HepG2 (cell line): ENCODE measurements around the gene VPS26B. TPM values are rescaled to one million over a fixed set of nuclear protein-coding genes. Genes with fewer than 3 reads are reported as not detected.

Experiments
- ATAC-seq: fragments of 200-7000 bp; cut with Tn5 transposase; 3 replicates; pipeline ENCODE4 v1.9.1; 2020; ENCODE audit warnings: mild to moderate bottlenecking, moderate library complexity
- BruUV-seq: library from RNA; stranded (reverse); fragments of 400-500 nt; replicated peaks from 2 replicates; lab custom pipeline; 2021; lab: Mats Ljungman, UMichigan
- CTCF ChIA-PET: fragments of 300-600 bp; formaldehyde crosslinking; extraction: SDS; loops from one replicate; lab custom pipeline; 2021; ENCODE audit warnings: low total read pairs, inconsistent platforms, low intra/inter-chr PET ratio; lab: Yijun Ruan, JAX
- POLR2A ChIA-PET: fragments of 350-600 bp; sonication (Branson Sonifier 250); formaldehyde crosslinking; loops from one replicate; lab custom pipeline; 2020; ENCODE audit warnings: antibody characterized with exemption, inconsistent platforms; lab: Yijun Ruan, JAX
- DNase-seq: peaks from one replicate; pipeline ENCODE4 v3.0.0-alpha.2; 2015; ENCODE audit warnings: low spot score
- FAIRE-seq: peaks from 3 replicates; lab custom pipeline; 2011; peaks lifted over from hg19 to GRCh38; lab: Jason Lieb, UNC
- H2AFZ ChIP-seq: one replicate; pipeline ENCODE4 v1.6.1; 2011; ENCODE audit warnings: low read length, inconsistent platforms
- H3K27ac ChIP-seq: fragments of 300-600 bp; 3 replicates; pipeline ENCODE4 v1.8.0; 2011; ENCODE audit warnings: mixed run types, mild to moderate bottlenecking, mixed read lengths, low read length, inconsistent platforms; ENCODE audit not compliant: insufficient read depth; ENCODE audit errors: extremely low read length
- H3K27me3 ChIP-seq, 2 experiments: fragments of 200-600 bp in 1 of 2; 2 replicates in 1 of 2; 3 replicates in 1 of 2; pipeline versions ENCODE4 v1.6.0 to v1.8.0; 2011; ENCODE audit warnings: low read length in 2 of 2, mild to moderate bottlenecking in 2 of 2, moderate library complexity in 2 of 2, inconsistent platforms in 1 of 2; ENCODE audit not compliant: insufficient read depth in 2 of 2, control insufficient read depth in 1 of 2
- H3K36me3 ChIP-seq, 2 experiments: fragments of 200-600 bp in 1 of 2; replicated peaks in 1 of 2; 2 replicates in 1 of 2; 3 replicates in 1 of 2; pipeline versions ENCODE4 v1.5.1 to v1.8.0; 2011; ENCODE audit warnings: low read length in 2 of 2, inconsistent platforms in 1 of 2; ENCODE audit not compliant: insufficient read depth in 2 of 2, control insufficient read depth in 1 of 2
- H3K4me1 ChIP-seq: 2 replicates; pipeline ENCODE4 v1.5.1; 2012; ENCODE audit warnings: low read length, inconsistent platforms; ENCODE audit not compliant: insufficient read depth
- H3K4me2 ChIP-seq: 2 replicates; pipeline ENCODE4 v1.6.0; 2011; ENCODE audit warnings: low read depth, low read length, inconsistent platforms
- H3K4me3 ChIP-seq, 3 experiments: fragments of 200-600 bp in 1 of 3; sonication (generic), shearing (Covaris generic) in 1 of 3; replicated peaks in 1 of 3; 2 replicates each; pipeline ENCODE4 v1.5.1; 2011 to 2016; ENCODE audit warnings: low read length in 3 of 3, inconsistent platforms in 2 of 3, low read depth in 2 of 3, mild to moderate bottlenecking in 2 of 3, control low read depth in 1 of 3, mixed read lengths in 1 of 3; ENCODE audit not compliant: insufficient read depth in 1 of 3
- H3K79me2 ChIP-seq: one replicate; pipeline ENCODE4 v1.6.1; 2011; ENCODE audit warnings: low read length, inconsistent platforms; ENCODE audit not compliant: insufficient read depth
- H3K9ac ChIP-seq: 2 replicates; pipeline ENCODE4 v1.6.0; 2011; ENCODE audit warnings: mild to moderate bottlenecking, low read depth, low read length, inconsistent platforms; ENCODE audit not compliant: insufficient read depth
- H3K9me3 ChIP-seq: 2 replicates; pipeline ENCODE4 v1.5.1; 2012; ENCODE audit warnings: mild to moderate bottlenecking, low read length
- H4K20me1 ChIP-seq: 2 replicates; pipeline ENCODE4 v1.6.0; 2011; ENCODE audit warnings: inconsistent platforms, mild to moderate bottlenecking, low read length, moderate library complexity; ENCODE audit not compliant: insufficient read depth
- WGBS: methylation state at CpG from one replicate; pipeline ENCODE4 v1.1.6; 2017; ENCODE audit warnings: low lambda C conversion rate; 5-methylcytosine and 5-hydroxymethylcytosine counted together
- in situ Hi-C: cut with HindIII; loops from 2 replicates; pipeline ENCODE4 v1.10.0; 2017; ENCODE audit warnings: low pct_unique_long_range_greater_than_20kb; ENCODE audit not compliant: extremely low pct_ligation_motif_present
- intact Hi-C: fragments of 100-400 bp; cut with micrococcal nuclease; formaldehyde crosslinking; loops from one replicate; pipeline ENCODE4 v1.10.0; 2022; ENCODE audit not compliant: unreplicated experiment
- polyA plus RNA-seq, 8 experiments: library from polyadenylated mRNA; depleted of rRNA in 3 of 8; stranded (reverse) in 7 of 8; unstranded in 1 of 8; fragments of >200 nt; fragmentation: Illumina TruSeq in 4 of 8; extraction: Trizol in 4 of 8; gene quantifications; 2 replicates each; pipeline versions ENCODE4 v1.2.1 to v1.2.3, GENCODE V29; 2011 to 2016; ENCODE audit warnings: low read depth in 4 of 8, missing spikeins in 1 of 8, mixed read lengths in 1 of 8; ENCODE audit not compliant: insufficient read depth in 1 of 8
- total RNA-seq, 5 experiments: library from RNA; depleted of rRNA; stranded (reverse); fragments of >200 nt; fragmentation: Illumina TruSeq; extraction: Trizol; gene quantifications; 2 replicates each; pipeline ENCODE4 v1.2.3, GENCODE V29; 2016; ENCODE audit warnings: low read depth in 1 of 5
- TF ChIP-seq, protein P1 (sequence below), 2 experiments: sonication (generic) in 1 of 2; formaldehyde crosslinking in 1 of 2; IDR thresholded peaks; 2 replicates each; pipeline versions ENCODE4 v1.4.0 to v1.6.1; 2016 to 2020; ENCODE audit warnings: borderline replicate concordance in 1 of 2, low read depth in 1 of 2, mild to moderate bottlenecking in 1 of 2, missing genetic modification reagents in 1 of 2

Gene VPS26B
- total and polyA plus RNA-seq, 2 of the 13 experiments (the other 11 are each of a cell fraction or from before 2014, with no cell fraction given), result 20.2 to 23.2 TPM

DNA sequence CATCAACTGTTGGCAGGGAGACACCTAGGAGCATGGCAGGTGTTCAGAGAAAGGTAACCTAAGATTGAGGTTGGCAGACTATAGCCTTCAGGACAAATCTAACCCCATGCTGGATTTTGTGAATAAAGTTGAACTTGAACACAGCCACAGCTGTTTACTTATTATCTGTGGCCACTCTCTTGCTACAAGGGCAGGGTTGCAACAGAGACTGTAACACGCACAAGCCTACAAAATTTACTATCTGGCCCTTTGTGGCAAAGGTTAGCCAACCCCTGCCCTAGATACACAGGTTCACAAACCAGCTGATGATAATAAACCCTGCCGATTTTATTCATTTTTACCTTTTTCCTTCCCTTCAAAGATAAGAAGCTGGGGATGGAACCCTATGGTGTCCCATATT is 26.2 kb downstream of the VPS26B start:
- Histone ChIP-seq H3K79me2 (peaks cover 21% of the 10 kb centered on the region), H3K4me1 (peaks cover 24% of the 10 kb centered on the region), H3K4me3 (no peak overlapping the region)
- in situ Hi-C loops, result no loop called here
- intact Hi-C loops, result no loop called here
- 89% methylated on average over 2 of the region's 2 CpGs for WGBS
- BruUV-seq, result no TSS peak
- TF ChIP-seq, protein P1, sequence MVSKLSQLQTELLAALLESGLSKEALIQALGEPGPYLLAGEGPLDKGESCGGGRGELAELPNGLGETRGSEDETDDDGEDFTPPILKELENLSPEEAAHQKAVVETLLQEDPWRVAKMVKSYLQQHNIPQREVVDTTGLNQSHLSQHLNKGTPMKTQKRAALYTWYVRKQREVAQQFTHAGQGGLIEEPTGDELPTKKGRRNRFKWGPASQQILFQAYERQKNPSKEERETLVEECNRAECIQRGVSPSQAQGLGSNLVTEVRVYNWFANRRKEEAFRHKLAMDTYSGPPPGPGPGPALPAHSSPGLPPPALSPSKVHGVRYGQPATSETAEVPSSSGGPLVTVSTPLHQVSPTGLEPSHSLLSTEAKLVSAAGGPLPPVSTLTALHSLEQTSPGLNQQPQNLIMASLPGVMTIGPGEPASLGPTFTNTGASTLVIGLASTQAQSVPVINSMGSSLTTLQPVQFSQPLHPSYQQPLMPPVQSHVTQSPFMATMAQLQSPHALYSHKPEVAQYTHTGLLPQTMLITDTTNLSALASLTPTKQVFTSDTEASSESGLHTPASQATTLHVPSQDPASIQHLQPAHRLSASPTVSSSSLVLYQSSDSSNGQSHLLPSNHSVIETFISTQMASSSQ (IDR thresholded peaks at IDR 0.05; ENCODE audit: low read depth), result no peak
- TF ChIP-seq, protein P1 (CRISPR knock-in tag; IDR thresholded peaks at IDR 0.05; ENCODE audit: borderline replicate concordance), result no peak
- TF ChIP-seq, all 625 proteins: peak for 0
- ChIA-PET CTCF (no interaction called here), POLR2A (interaction anchor here (1.3 kb wide), 1 partner anchor 27 kb away, joined by 3 read pairs; the partner anchor contains the start of gene NCAPD3)
- H3K27me3 ChIP-seq, result no peaks in the 10 kb centered on the region
- H3K36me3 ChIP-seq, result peaks cover 8 to 45% of the 10 kb centered on the region in 2 experiments
- FAIRE-seq (no peak), ATAC-seq (no peak), DNase-seq (no peak)
- H3K27ac ChIP-seq, result no peak overlapping the region
- H3K9ac ChIP-seq, result no peak overlapping the region
- no peak overlapping the region for H2AFZ ChIP-seq
- no peaks in the 10 kb centered on the region for H3K9me3 ChIP-seq
- H3K4me2 ChIP-seq, result no peak overlapping the region
- H4K20me1 ChIP-seq, result no peaks in the 10 kb centered on the region
